ENCODE data around the gene NFIB.

NFIB gene

GRCh38 chr9:14304259-14304658 lies 9.7 kb downstream of the NFIB start:
- H3K4me3 ChIP-seq (ENCODE audit: low read depth, low read length): no peak overlapping the region
- no peak for TF ChIP-seq CTCF (IDR thresholded peaks at IDR 0.05; ENCODE audit: low read depth, low read length)

- TF ChIP-seq CTCF (IDR thresholded peaks at IDR 0.05; ENCODE audit: low read depth, low read length): no peak
Observed at GRCh38 chr9:14303521-14303920, 10.4 kb downstream of the NFIB start.

GRCh38 chr9:14303100-14303499 lies 10.8 kb downstream of the NFIB start:
- no peak for TF ChIP-seq CTCF (IDR thresholded peaks at IDR 0.05; ENCODE audit: low read depth, low read length)
- H3K4me3 ChIP-seq (ENCODE audit: low read depth, low read length): no peak overlapping the region

More at GRCh38 chr9:14303521-14303920, 10.4 kb downstream of the NFIB start:
- no peak overlapping the region for H3K4me3 ChIP-seq (ENCODE audit: low read depth, low read length)

- no peak for TF ChIP-seq CTCF (IDR thresholded peaks at IDR 0.05; ENCODE audit: low read depth, low read length)
- H3K4me3 ChIP-seq (ENCODE audit: low read depth, low read length): no peak overlapping the region
Observed at GRCh38 chr9:14302405-14302804, 11.5 kb downstream of the NFIB start.

GRCh38 chr9:14301583-14302021 lies 12.3 kb downstream of the NFIB start:
- no peak overlapping the region for H3K4me3 ChIP-seq (ENCODE audit: low read depth, low read length)
- no peak for TF ChIP-seq CTCF (IDR thresholded peaks at IDR 0.05; ENCODE audit: low read depth, low read length)

GRCh38 chr9:14301006-14301405 lies 12.9 kb downstream of the NFIB start:
- no peak for TF ChIP-seq CTCF (IDR thresholded peaks at IDR 0.05; ENCODE audit: low read depth, low read length)
- no peak overlapping the region for H3K4me3 ChIP-seq (ENCODE audit: low read depth, low read length)

- H3K4me3 ChIP-seq (ENCODE audit: low read depth, low read length): no peak overlapping the region
- TF ChIP-seq CTCF (IDR thresholded peaks at IDR 0.05; ENCODE audit: low read depth, low read length): no peak
Observed at GRCh38 chr9:14300588-14300987, 13.4 kb downstream of the NFIB start.

All from WI38 (cell line).